Islet precursor cell (in vitro differentiated cells): ENCODE results near the gene CDH8.
"Not testable (repeated sequence)": the region's sequence is repeated elsewhere in the genome, so short reads cannot be mapped to it uniquely, and the experiment has no call there.

Experiments
- DNase-seq: peaks from one replicate; pipeline ENCODE4 v3.0.0-alpha.2; 2018

CDH8 gene

GRCh38 chr16:61836804-61837393 is 199.3 kb downstream of the CDH8 start:
- DNase-seq = no peak

DNA sequence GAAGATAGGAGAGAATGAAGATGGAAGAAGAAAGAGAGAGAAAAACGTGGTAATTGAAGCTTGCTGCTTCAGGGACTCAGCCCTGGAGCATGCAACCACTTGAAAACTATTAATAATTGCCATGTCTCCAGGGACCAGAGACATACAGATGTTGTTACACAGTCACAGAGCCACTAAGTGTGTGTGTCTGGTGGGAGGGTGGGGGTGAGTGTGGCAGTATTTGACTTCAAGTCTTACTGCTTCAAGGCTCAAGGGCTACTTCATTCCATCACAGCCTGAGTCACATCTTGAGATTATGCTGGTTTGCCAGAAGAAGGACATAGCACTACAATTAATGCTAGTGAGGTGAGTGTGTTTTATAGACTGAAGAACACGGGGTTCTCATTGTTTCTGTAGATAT is 202.2 kb downstream of the CDH8 start:
- peak; percentile 60 for DNase-seq

DNA sequence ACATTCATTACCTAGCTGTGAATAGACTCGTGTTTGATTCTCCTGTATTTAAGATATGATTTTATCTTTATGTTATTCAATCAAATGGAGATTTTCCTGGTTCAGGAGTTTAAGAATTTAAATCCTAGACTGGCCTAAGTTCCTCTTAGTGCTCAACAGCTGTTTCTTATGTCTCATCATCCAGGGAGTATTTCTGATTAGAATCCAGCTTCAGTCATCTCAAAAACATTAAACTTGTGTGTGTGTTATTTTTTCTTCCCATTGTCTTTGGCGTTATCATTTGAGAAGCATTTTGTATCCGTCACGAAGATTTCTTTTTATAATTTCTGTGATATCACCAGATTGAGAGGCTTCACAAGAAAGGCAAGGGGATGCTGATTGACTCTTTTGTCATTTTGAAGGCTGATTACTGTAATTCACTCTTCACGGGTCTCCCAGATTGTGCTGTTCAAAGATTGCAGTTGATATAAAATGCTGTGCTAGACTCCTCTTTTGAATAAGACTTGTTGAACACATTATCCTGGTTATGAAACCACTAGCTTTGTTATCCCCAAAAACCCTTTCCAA is 204.8 kb downstream of the CDH8 start:
- DNase-seq = no peak

GRCh38 chr16:61829631-61830030 is 206.6 kb downstream of the CDH8 start:
- no peak for DNase-seq

GRCh38 chr16:61823326-61823725 is 212.9 kb downstream of the CDH8 start:
- DNase-seq = no peak

DNA sequence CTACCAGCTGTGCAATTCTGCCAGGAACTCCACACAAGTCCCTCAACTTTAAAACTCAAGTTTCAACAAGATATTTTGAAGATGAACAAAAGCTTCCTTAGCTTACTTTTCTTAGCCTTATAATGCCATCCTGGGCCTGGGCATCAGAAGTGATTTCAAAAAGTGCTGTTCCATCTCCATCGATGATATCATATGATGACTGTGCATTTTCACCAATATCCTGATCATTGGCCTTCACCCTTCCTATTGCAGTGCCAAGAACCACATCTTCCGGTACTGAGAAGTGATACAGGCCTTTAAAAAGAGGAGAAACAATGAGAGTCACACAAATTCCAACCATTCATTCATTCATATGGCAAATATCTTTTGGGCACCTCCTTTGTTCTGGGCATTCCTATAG is 215.4 kb downstream of the CDH8 start:
- no peak for DNase-seq

- peak; percentile 80 for DNase-seq
Observed at GRCh38 chr16:61820398-61820797, 215.8 kb downstream of the CDH8 start.

GRCh38 chr16:61818850-61819249 is 217.4 kb downstream of the CDH8 start:
- no peak for DNase-seq

DNA sequence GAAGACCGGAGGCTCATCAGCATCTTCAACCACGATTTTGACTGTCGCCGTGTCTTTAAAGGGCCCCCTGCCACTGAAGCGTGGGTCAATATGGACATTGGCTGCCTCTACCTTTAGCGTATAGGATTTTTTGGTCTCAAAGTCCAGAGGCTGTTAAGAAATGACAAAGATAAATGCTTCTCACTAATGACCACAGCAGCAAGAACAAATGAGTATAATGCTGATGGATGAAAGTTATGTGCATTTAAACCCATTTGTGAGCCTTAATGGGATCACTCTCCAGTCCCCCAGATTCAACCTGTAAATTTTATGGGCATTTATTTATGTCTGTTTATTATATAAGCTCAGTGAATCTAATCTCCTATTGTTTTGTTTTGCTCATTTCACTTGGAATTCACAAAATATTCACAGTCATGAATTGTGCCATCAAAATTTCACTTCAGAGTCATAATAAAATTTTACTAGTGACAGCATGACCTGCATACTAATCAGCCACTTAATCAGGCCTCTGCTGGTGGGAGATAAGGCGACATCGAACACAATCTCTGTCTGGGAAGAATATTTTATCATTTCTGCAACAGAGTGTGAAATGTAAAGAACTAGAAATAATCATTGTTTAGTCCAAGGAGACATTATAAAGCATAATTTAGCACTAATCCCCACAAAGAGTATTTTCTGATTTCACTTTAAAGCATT is 218.5 kb downstream of the CDH8 start:
- no peak for DNase-seq

GRCh38 chr16:61814726-61815347 is 221.4 kb downstream of the CDH8 start:
- DNase-seq = no peak

DNA sequence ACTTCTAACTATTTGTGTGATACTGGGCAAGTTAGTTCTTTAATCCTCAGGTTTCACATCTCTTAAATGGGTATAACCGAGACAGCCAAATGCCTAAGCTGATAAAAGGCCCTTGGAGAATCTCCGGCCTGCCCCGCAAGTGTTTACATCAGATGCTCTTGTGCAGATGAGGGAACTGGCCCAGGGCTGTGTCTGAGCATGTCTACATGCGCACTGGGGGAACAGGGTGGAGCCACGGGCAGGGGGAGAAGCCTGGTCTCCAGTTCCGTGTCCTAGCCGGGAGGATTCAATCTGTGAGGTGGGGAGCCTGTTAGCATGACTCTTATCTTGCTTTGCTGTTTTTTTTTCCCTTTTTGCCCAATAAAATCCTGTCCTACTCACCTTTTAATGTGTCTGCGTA is 222.9 kb downstream of the CDH8 start:
- DNase-seq = peak; percentile 52

DNA sequence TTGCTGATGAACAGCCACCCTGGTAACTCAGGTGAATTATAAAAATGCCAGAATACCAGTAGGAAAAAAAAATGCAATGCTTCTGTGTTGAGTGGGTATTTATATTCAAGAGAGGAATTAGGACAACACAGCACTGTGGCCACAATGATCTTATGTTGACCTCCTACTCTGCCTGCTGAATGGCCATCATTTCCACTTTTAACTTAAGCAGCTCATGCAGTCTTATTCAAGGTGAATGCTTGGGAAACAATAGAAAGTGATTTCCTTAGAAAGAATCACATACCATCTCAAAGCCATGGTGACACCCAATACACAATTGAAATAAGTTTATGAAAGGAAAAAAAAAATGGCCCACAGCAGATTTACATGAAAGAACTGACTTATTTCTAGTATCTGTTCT is 224.0 kb downstream of the CDH8 start:
- DNase-seq = no peak

GRCh38 chr16:61807551-61807950 is 228.7 kb downstream of the CDH8 start:
- no peak for DNase-seq

- DNase-seq = not testable (repeated sequence)
Observed at GRCh38 chr16:61801217-61801616, 235.0 kb downstream of the CDH8 start.

DNA sequence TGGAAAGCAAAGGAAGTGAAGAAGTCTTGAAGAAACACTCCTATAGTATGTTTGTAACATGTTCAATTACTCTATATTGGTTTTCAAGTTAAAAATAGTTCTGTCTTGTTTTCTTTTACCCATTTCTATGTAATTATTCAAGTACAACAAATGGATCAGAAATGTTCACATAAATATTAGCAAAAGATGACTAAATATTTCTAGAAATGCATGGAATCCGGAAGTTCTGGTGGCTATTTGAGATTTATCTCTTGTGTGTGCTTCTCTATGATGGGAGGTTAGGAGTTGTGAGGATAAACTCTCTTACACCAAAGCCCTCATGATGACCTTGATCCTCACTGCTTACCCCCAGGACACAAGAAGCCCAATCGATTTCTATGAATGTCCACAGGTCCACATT is 237.5 kb downstream of the CDH8 start:
- DNase-seq = no peak

DNA sequence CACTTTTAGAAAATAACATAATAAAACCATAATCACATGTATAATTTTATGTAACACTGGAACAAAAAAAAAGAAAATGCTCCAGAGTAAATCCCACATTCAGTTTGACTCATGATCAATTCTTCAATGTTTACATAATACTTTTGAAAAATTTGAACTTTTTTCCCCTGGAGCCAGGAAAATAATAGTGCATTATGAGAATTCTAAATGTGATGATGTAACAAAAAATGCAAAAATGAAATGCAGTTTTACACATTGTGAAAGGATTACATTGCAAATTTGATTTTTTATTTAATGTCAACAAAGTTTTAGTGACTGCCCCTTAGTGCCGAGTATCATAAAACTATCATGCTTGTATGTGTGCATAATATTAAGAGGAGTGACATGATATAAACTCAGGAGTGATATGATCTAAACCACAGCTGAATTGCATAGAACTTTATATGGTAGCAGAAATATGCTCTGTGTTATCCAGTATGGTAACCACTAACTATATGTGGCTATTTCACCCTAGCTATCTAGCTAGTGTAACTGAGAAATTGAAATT is 238.2 kb downstream of the CDH8 start:
- DNase-seq = no peak

GRCh38 chr16:61797296-61797795 is 238.9 kb downstream of the CDH8 start:
- DNase-seq = no peak

GRCh38 chr16:61792194-61792909 is 243.9 kb downstream of the CDH8 start:
- no peak for DNase-seq

DNA sequence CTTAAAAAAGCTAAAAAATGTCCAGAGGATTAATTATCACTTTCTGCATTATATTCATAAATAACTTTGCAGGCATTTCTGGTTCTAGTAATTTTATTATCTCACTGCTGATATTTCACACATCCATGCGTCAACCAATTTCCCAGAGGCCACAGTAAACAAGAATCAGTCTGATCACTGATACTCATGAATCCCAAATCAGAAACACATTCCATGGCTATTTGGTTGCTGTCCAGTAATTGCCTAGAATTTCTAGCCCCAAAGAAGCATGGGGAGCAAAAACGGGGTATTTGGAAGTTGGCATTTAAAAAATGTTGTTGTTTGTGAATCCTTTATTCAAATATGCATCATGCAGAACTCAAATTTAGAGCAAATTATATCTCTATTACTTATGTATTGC is 244.8 kb downstream of the CDH8 start:
- DNase-seq = no peak

DNA sequence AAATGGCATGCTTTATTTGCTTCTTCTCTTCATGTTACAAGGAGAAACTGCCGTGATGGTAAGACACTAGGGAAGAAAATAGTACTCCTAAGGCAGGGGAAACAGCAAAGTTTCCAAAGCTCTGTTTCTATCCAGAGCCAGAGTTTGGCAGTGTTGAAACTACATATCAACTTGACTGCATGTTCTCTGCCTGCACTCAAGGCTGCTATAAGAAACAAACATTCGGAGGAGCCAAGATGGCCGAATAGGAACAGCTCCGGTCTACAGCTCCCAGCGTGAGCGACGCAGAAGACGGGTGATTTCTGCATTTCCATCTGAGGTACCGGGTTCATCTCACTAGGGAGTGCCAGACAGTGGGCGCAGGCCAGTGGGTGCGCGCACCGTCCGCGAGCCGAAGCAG is 254.4 kb downstream of the CDH8 start:
- not testable (repeated sequence) for DNase-seq

DNA sequence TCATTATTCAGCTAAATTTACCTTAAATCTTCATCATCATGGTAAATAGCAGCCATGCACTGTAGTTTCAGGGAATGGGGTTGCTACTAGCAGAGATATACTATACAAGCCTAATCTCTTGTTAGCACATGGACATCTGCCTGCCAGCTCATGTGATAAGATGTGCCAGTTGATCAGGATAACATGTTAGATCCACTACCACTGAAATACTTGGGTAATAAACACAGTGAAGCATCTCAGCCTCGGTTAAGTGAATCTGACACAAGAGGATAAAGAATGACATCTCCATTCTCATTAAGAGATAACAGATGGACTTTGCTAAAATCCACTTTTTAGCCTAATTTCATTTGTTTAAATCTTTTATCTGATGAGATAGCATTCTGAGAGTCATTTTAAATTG is 256.1 kb downstream of the CDH8 start:
- no peak for DNase-seq

GRCh38 chr16:61770301-61770700 is 265.9 kb downstream of the CDH8 start:
- no peak for DNase-seq

GRCh38 chr16:61763991-61764390 is 272.2 kb downstream of the CDH8 start:
- no peak for DNase-seq
